Measurements from ENCODE around the gene PBX1. TPM values are rescaled to one million over a fixed set of nuclear protein-coding genes. Genes with fewer than 3 reads are reported as not detected.

Gene PBX1
- total RNA-seq, 2 donors from 2014 or later = 0.80 to 16.6 TPM

GRCh38 chr1:164853146-164853545 is 294.2 kb downstream of the PBX1 start:
- Mint-ChIP-seq H3K4me1 (no peaks in the 10 kb centered on the region), H3K4me3 (no peak overlapping the region), H3K27ac (no peak overlapping the region), H3K36me3 (ENCODE audit: low read depth) (no peaks in the 10 kb centered on the region), H3K27me3 (no peaks in the 10 kb centered on the region)
- DNase-seq = no peak
- ATAC-seq = no peak
- H3K9me3 ChIP-seq (ENCODE audit: control insufficient read depth, low read length, poor library complexity, severe bottlenecking) = no peaks in the 10 kb centered on the region

- Mint-ChIP-seq H3K4me3 (no peak overlapping the region), H3K27me3 (no peaks in the 10 kb centered on the region), H3K27ac (no peak overlapping the region), H3K36me3 (ENCODE audit: low read depth) (no peaks in the 10 kb centered on the region), H3K4me1 (no peaks in the 10 kb centered on the region)
- no peak for DNase-seq
- no peaks in the 10 kb centered on the region for H3K9me3 ChIP-seq (ENCODE audit: control insufficient read depth, low read length, poor library complexity, severe bottlenecking)
- ATAC-seq = no peak
Measured at GRCh38 chr1:164855716-164856329, 296.8 kb downstream of the PBX1 start.

GRCh38 chr1:164856381-164856780 is 297.4 kb downstream of the PBX1 start:
- no peaks in the 10 kb centered on the region for H3K9me3 ChIP-seq (ENCODE audit: control insufficient read depth, low read length, poor library complexity, severe bottlenecking)
- H3K27me3 Mint-ChIP-seq = no peaks in the 10 kb centered on the region
- ATAC-seq = no peak
- no peak for DNase-seq
- no peak overlapping the region for H3K4me3 Mint-ChIP-seq
- no peak overlapping the region for H3K27ac Mint-ChIP-seq
- no peaks in the 10 kb centered on the region for H3K36me3 Mint-ChIP-seq (ENCODE audit: low read depth)
- no peaks in the 10 kb centered on the region for H3K4me1 Mint-ChIP-seq

- no peaks in the 10 kb centered on the region for H3K27me3 Mint-ChIP-seq
- no peak overlapping the region for H3K27ac Mint-ChIP-seq
- no peaks in the 10 kb centered on the region for H3K9me3 ChIP-seq (ENCODE audit: control insufficient read depth, low read length, poor library complexity, severe bottlenecking)
- DNase-seq = no peak
- H3K4me1 Mint-ChIP-seq = no peaks in the 10 kb centered on the region
- no peak overlapping the region for H3K4me3 Mint-ChIP-seq
- no peaks in the 10 kb centered on the region for H3K36me3 Mint-ChIP-seq (ENCODE audit: low read depth)
- no peak for ATAC-seq
Measured at GRCh38 chr1:164857439-164857838, 298.5 kb downstream of the PBX1 start.

GRCh38 chr1:164858096-164858632 is 299.2 kb downstream of the PBX1 start:
- no peaks in the 10 kb centered on the region for H3K9me3 ChIP-seq (ENCODE audit: control insufficient read depth, low read length, poor library complexity, severe bottlenecking)
- Mint-ChIP-seq H3K4me3 (no peak overlapping the region), H3K4me1 (no peaks in the 10 kb centered on the region), H3K27me3 (no peaks in the 10 kb centered on the region), H3K36me3 (ENCODE audit: low read depth) (no peaks in the 10 kb centered on the region), H3K27ac (no peak overlapping the region)
- no peak for ATAC-seq
- DNase-seq = no peak

- Mint-ChIP-seq H3K27ac (no peak overlapping the region), H3K4me1 (no peaks in the 10 kb centered on the region), H3K36me3 (ENCODE audit: low read depth) (no peaks in the 10 kb centered on the region), H3K4me3 (no peak overlapping the region), H3K27me3 (no peaks in the 10 kb centered on the region)
- H3K9me3 ChIP-seq (ENCODE audit: control insufficient read depth, low read length, poor library complexity, severe bottlenecking) = no peaks in the 10 kb centered on the region
- ATAC-seq (no peak), DNase-seq (no peak)
Measured at GRCh38 chr1:164861632-164862031, 302.6 kb downstream of the PBX1 start.

- DNase-seq (no peak), ATAC-seq (no peak)
- Mint-ChIP-seq H3K27me3 (no peaks in the 10 kb centered on the region), H3K4me1 (no peaks in the 10 kb centered on the region), H3K36me3 (ENCODE audit: low read depth) (no peaks in the 10 kb centered on the region), H3K27ac (no peak overlapping the region), H3K4me3 (no peak overlapping the region)
- H3K9me3 ChIP-seq (ENCODE audit: control insufficient read depth, low read length, poor library complexity, severe bottlenecking) = no peaks in the 10 kb centered on the region
Measured at GRCh38 chr1:164863056-164863455, 304.1 kb downstream of the PBX1 start.

GRCh38 chr1:164864161-164864560 is 305.2 kb downstream of the PBX1 start:
- no peaks in the 10 kb centered on the region for H3K9me3 ChIP-seq (ENCODE audit: control insufficient read depth, low read length, poor library complexity, severe bottlenecking)
- Mint-ChIP-seq H3K27ac (no peak overlapping the region), H3K4me1 (no peaks in the 10 kb centered on the region), H3K27me3 (no peaks in the 10 kb centered on the region), H3K36me3 (ENCODE audit: low read depth) (no peaks in the 10 kb centered on the region), H3K4me3 (no peak overlapping the region)
- ATAC-seq (no peak), DNase-seq (no peak)

- no peak overlapping the region for H3K27ac Mint-ChIP-seq
- H3K9me3 ChIP-seq (ENCODE audit: control insufficient read depth, low read length, poor library complexity, severe bottlenecking) = no peaks in the 10 kb centered on the region
- H3K4me3 Mint-ChIP-seq = no peak overlapping the region
- DNase-seq (no peak), ATAC-seq (no peak)
- H3K36me3 Mint-ChIP-seq (ENCODE audit: low read depth) = no peaks in the 10 kb centered on the region
- H3K4me1 Mint-ChIP-seq = no peaks in the 10 kb centered on the region
- no peaks in the 10 kb centered on the region for H3K27me3 Mint-ChIP-seq
Measured at GRCh38 chr1:164865385-164865784, 306.4 kb downstream of the PBX1 start.

- ATAC-seq (no peak), DNase-seq (no peak)
- Mint-ChIP-seq H3K27ac (no peak overlapping the region), H3K4me1 (no peaks in the 10 kb centered on the region), H3K36me3 (ENCODE audit: low read depth) (no peaks in the 10 kb centered on the region), H3K4me3 (no peak overlapping the region), H3K27me3 (no peaks in the 10 kb centered on the region)
- H3K9me3 ChIP-seq (ENCODE audit: control insufficient read depth, low read length, poor library complexity, severe bottlenecking) = no peaks in the 10 kb centered on the region
Measured at GRCh38 chr1:164867590-164867989, 308.6 kb downstream of the PBX1 start.

- H3K4me3 Mint-ChIP-seq = no peak overlapping the region
- H3K27me3 Mint-ChIP-seq = no peaks in the 10 kb centered on the region
- H3K27ac Mint-ChIP-seq = no peak overlapping the region
- no peak for ATAC-seq
- H3K4me1 Mint-ChIP-seq = no peaks in the 10 kb centered on the region
- no peaks in the 10 kb centered on the region for H3K9me3 ChIP-seq (ENCODE audit: control insufficient read depth, low read length, poor library complexity, severe bottlenecking)
- no peaks in the 10 kb centered on the region for H3K36me3 Mint-ChIP-seq (ENCODE audit: low read depth)
- no peak for DNase-seq
Measured at GRCh38 chr1:164868990-164869389, 310.0 kb downstream of the PBX1 start.

- Mint-ChIP-seq H3K27me3 (no peaks in the 10 kb centered on the region), H3K4me3 (no peak overlapping the region), H3K27ac (no peak overlapping the region), H3K36me3 (ENCODE audit: low read depth) (no peaks in the 10 kb centered on the region), H3K4me1 (no peaks in the 10 kb centered on the region)
- no peaks in the 10 kb centered on the region for H3K9me3 ChIP-seq (ENCODE audit: control insufficient read depth, low read length, poor library complexity, severe bottlenecking)
- no peak for ATAC-seq
- DNase-seq = no peak
Measured at GRCh38 chr1:164875518-164875917, 316.5 kb downstream of the PBX1 start.

- no peak overlapping the region for H3K4me3 Mint-ChIP-seq
- H3K4me1 Mint-ChIP-seq = no peaks in the 10 kb centered on the region
- no peak overlapping the region for H3K27ac Mint-ChIP-seq
- no peaks in the 10 kb centered on the region for H3K27me3 Mint-ChIP-seq
- DNase-seq (no peak), ATAC-seq (no peak)
- H3K36me3 Mint-ChIP-seq (ENCODE audit: low read depth) = no peaks in the 10 kb centered on the region
- no peaks in the 10 kb centered on the region for H3K9me3 ChIP-seq (ENCODE audit: control insufficient read depth, low read length, poor library complexity, severe bottlenecking)
Measured at GRCh38 chr1:164876398-164877116, 317.6 kb downstream of the PBX1 start.

- H3K36me3 Mint-ChIP-seq (ENCODE audit: low read depth) = no peaks in the 10 kb centered on the region
- no peaks in the 10 kb centered on the region for H3K4me1 Mint-ChIP-seq
- no peak overlapping the region for H3K4me3 Mint-ChIP-seq
- no peak for DNase-seq
- ATAC-seq = no peak
- no peaks in the 10 kb centered on the region for H3K9me3 ChIP-seq (ENCODE audit: control insufficient read depth, low read length, poor library complexity, severe bottlenecking)
- no peak overlapping the region for H3K27ac Mint-ChIP-seq
- H3K27me3 Mint-ChIP-seq = no peaks in the 10 kb centered on the region
Measured at GRCh38 chr1:164880199-164880598, 321.2 kb downstream of the PBX1 start.

All from T-helper 17 cell (primary cell).